GM15510 (cell line): ENCODE data around the gene CHKB.

ENCODE experiments used
- POLR2A ChIP-seq: IDR thresholded peaks from 3 replicates; pipeline ENCODE4 v1.6.1; 2011; ENCODE audit warnings: borderline replicate concordance; ENCODE audit not compliant: insufficient read length; ENCODE audit errors: extremely low read depth

Gene CHKB

DNA sequence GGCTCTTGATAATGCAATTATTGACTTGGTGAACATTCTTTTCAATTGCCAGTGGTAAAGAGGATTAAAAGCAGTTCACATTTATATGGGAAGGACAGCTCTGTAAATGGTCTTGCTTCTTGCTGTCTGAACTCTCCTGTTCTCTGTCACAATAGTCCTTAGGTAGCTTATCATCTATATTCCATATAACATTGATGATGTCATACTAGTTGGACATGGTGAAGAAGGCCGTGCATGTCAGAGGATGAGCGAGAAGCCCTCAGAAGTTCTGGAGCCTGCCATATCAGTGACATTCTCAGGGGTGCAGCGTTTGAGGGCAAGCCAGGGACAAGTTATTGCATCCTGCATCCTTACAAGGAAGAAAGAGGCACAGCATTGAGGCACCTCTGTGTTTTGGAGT, 2.6 kb upstream of the CHKB start:
- no peak for TF ChIP-seq POLR2A

DNA sequence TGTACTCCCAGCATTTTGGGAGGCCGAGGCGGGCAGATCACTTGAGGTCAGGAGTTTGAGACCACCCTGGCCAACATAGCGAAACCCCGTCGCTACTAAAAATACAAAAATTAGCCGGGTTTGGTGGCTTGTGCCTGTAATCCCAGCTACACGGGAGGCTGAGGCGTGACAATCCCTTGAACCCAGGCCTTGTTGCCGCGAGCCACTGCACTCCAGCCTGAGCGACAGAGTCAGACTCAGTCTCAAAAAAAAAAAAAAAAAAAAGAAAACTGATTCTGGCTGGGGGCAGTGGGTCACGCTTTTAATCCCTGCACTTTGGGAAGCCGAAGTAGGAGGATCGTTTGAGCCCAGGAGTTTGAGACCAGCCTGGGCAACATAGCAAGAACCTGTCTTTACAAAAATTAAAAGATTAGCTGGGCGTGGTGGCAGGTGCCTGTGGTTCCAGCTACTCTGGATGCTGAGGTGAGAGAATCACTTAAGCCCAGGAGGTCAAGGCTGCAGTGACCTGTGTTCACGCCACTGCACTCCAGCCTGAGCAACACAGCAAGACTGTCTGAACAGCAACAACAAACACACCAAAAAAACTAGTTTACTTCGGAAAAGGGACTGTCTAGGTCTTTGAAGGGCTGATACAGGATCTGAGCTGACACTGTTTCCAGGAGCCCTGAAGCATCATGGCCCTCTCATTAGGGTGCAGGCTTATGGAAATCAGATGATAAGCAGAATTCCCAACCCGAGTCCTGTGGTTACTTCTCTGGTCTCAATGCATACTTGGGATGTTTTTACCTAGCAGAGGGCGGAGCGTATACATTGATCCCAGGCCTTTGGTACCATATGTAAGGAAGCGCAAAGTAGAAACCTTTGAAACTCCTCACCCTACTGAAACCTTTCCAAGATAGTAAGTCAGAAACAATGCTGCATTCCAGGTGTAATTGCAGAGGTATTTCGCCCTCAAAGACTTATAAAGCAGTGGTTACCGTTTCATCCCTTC, 1.8 kb upstream of the CHKB start:
- TF ChIP-seq POLR2A: no peak

DNA sequence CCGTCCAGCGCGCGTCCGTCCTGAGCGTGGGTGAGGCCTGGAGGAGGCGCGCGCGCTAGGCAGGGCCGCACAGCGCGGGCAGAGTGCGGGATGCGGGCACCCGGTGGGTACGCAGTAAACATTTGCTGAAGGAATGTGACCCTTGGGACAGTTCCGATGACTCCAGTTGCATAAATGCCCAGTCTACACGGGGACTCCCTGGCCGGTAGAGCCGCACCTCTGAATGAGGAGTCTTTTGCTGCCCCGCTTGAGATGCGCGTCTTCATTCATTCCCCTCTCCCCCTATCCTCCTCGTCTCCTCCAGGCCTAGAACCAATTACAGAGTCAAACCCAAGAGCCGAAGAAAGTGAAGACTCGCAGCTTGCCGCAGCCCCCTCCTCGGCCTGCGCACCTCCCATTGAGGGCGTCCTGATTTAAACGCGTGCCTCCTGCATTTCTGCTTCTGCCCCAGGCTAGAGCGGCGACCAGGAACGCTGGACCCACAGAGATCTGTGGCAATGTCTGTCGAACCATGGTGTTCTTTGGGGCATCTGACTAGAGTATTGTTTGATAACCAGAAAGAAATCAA, 729 bp upstream of the CHKB start:
- no peak for TF ChIP-seq POLR2A

DNA sequence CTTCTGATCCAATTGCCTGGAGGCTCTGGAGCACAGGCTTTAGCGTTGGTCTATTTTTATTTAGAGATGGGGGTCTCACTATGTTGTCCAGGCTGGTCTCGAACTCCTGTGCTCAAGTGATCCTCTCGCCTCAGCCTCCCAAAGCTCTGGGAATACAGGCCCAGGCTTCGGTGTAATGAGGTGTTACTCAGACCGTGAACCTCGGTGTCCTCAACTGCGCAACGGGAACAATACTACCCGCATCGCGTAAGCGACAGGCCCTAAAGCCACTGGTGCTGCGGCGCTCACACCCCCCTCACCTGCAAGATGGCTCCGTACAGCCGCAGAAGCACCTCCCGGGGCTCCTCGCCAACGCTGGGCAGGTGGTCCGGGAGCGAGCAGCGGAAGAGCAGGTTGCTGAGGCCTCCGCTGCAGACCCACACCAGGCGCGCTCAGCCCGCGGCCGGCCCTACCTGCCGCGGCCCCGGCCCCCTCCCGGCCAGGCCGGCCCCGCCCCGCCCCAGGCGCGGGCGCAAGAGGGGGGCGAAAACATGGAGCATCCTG, 628 bp downstream of the CHKB start:
- TF ChIP-seq POLR2A: no peak

DNA sequence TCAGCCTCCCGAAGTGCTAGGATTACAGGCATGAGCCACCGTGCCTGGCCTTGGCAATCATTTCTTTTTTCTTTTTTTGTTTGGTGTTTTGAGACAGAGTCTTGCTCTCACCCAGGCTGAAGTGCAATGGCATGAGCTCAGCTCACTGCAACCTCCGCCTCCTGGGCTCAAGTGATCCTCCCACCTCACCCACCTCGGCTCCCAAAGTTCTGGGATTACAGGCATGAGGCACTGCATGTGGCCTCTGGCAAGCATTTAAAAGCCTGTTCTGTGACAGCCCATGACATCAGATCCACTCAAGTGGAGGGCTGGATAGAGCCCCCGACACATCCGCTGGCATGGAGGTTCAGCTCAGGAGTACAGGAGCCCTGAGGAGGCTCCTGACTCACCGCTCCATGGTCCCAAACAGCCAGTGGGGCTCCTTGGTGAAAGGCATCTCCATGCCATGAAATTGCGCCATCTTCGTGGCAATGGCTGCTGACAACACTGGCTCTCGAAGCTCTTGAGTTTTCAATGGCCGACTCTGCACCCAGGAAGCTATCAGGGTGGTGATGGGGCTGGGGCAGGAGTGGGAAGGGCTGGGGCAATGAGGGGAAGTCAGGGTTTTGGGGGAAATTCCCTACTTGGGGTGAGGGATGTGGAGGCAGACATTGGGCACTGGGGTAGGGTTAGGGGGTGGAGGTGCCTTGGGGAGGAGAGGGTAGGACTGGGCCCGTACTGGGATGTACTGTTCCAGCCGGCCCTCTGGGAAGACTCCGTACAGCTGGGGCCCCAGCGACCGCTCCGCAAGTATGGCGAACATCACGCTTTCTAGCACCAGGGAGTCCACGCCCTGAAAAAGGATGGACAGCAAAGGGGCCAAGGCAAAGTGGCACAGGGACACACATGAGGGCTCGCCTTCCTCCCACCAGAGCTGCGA, 1.4 kb downstream of the CHKB start:
- no peak for TF ChIP-seq POLR2A

DNA sequence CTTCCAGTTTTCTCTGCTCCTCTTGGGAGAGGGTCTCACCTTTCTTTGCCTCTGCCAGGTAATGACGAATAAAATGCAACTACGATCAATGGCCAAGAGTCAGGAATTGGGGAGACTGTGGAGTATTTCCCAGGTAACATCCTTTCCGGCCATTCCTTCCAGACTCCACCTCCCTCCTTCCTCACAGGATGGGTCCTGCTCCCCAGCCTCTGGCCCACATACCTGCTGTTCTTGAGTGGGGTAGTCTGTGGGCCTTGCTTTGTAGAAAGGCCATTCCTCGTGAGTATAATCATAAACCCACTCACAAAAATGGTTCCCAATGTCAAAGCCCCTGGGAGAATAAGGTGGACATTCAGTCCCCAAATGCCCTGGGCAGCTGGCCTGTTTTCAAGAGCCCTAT, 2.9 kb downstream of the CHKB start:
- no peak for TF ChIP-seq POLR2A

DNA sequence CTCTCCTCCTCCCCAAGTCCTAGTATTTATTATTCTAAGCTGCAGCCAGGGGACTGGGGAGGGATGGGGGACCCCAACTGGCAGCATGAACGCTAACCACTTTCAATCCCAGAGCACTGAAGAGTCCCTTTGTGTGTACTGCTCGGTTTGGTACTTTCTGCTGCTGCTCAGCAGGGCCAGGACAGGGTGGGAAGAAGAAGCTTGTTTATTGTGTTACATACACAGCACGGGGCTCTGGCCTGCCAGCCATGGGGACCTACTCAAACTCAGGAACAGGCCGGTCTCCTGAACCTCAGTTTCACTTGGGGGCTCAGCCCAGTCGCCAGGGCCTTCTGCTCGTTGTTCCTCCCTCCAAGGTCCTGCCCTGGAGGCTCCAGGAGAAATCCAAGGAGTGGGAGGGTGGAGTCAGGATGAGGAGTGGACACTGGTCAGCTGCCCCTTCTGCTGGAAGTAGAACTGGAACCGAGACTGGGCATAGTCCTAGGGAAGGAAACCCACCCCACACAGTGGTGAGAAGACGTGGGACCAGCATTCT, 3.8 kb downstream of the CHKB start:
- TF ChIP-seq POLR2A: no peak

DNA sequence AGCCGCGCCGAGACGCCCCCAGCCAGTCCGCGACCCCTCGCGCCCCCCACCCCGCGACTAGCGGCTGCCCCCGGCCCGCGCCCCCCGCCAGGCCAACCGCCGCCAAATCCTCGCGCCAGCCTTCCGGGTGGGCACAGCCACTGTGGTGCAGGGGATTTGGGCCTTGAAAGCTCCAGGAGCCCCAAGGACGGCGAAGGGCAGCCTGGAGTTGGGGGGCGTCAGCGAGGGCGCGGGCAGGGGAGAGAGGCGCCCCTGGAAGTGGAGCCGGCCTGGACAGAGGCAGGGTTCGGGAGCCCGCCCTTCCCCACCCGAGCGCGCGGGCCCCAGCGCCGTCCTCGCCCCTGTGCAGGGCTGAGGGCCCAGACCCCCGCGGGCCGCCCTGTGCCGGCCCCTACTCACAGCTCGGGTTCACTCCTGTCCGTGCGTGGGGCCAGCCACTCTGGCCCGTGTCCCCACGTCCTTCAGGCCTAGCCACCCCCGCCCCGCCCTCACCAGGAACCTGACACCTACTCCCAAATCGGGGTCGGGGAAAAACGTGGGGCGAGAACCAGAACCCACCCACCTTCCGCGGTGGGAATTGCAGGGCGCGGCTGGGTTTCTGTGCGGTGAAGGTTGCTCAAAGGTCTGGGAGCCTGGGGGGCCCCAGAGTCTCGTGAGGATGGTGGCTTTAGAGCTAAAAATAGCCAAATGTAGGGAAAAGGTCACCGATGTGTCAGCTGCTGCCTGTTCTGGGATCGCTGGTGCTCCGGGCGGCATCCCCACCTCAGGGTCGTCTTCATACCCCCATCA, 4.5 kb downstream of the CHKB start, which contains the start of gene CPT1B:
TSS of gene CPT1B (minus strand) at position 441 of the 789 bp plus-strand sequence. CDS start 512 bp downstream, outside the sequence.
- TF ChIP-seq POLR2A: no peak

DNA sequence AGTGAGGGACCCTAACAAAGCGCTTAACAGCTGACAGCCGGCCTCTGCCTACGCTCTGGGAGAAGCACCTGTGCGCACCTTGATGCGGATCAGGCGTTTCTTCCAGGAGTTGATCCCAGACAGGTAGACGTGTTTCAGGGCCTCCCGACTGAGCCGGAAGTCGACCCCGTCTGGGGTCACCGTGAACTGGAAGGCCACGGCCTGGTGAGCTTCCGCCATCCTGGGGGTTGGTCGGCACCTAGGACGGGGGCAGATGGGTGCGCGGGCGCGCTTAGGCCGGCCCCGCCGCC, 5.0 kb downstream of the CHKB start:
- no peak for TF ChIP-seq POLR2A

DNA sequence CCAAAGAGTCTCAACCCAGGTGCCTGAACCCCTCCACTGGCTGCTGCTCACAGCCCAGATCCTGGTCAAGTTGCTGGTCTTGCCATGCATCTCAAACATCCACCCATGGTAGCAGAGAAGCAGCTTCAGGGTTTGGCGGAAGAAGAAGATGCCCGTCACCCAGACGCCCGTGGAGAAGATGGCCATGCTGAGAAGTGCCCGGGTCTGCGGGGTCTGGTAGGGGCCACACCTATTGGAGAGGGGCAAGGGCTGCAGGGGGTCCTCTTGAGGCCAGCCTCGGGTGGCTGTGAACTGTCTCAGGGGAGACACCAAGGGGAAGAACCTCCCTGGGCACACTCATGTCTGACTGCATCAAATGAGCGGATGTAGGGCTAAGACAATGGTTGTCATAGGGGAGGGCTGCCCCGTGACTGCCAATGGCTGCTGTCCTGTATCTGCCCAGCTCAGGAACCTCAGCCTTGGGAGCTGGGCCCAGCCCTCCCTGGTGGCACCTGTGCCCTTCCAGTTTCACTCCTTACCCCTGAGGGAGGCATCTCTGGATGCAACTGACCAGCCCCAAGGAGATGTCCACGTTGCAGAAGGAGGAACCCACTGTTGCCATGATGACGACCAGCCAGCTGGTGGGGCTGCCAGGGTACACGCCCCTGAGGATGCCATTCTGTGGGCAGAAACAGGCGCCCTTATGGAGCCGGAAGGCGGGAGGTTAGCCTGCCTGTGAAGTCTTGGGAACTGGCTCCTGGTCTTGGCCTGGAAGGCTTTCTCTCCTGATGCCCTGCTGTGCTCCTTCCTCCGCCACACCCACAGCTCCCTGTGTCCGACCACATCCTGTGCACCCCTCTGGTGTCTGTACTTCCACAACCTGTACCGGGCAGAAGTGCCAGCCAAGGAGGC, 5.6 kb downstream of the CHKB start:
- no peak for TF ChIP-seq POLR2A

DNA sequence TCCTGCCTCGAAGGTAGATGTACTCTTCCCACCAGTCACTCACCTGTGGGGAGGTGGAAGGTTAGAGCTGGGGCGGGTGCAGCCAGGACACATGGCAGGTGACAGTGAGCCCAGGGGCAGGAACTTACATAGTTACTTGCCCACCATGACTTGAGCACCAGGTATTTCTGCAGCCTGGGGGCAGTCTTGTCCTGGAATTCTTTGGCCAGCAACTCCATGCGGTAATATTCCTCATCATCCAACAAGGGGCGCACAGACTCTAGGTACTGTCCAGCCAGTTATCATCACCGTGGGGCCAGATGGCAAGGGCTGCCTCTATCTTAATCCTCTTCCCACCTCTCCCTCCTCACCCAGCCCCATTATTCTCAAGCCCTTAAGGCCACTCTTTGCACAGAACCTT, 6.6 kb downstream of the CHKB start:
- no peak for TF ChIP-seq POLR2A

DNA sequence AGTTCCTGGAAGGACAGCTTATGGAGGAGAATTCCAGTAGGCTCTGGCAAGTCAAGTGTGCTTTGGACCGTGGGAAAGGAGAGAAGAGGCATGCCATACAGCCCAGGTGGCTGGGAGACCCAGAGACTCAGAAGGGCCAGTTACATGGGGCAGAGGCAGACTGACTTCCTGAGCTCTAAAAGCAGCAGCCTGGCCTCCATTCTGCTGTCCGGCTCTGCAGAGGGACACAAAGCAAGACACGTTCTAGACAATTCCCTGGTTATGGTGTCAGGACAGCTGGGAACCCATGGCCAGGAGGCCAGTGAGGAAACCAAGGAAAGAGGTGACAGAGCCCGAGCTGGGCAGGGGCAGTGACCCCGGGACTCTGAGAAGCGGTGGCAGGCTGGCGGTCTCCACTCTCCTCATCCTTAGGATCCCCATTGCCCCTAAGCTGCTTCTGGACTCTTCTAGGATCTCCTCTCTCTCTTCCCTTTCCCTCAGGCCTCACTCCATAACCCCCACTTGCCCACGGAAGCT, 7.2 kb downstream of the CHKB start:
- TF ChIP-seq POLR2A: no peak

DNA sequence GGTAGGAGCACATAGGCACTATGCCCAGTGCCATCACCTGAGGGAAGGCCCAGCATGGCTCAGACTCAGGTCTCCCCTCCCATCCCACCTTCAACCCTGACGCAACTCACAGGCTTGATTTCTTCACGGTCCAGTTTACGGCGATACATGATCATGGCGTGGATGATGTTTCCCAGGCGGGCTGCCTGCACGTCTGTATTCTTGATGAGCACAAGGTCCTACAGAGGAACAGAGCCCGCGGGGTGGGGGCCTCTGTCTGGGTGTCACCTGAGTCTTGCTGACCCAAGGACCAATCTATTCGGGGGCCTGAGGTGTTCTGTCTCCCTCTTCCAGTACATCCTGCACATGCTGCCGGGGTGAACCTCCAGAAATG, 8.3 kb downstream of the CHKB start:
- TF ChIP-seq POLR2A: no peak
